Mucosa of rectum (tissue), 2 donors: Measurements from ENCODE around the gene GNG14.
A peak's percentile ranks its signal among the peaks of the same experiment; 100 is the strongest.

Experiments used
- H3K27ac ChIP-seq, 2 donors: one replicate each; pipeline ENCODE4 v1.7.0; 2013; ENCODE audit warnings: inconsistent platforms in 2 of 2, low read depth in 2 of 2, low read length in 2 of 2
- H3K27me3 ChIP-seq, 2 donors: one replicate each; pipeline ENCODE4 v1.7.0; 2013; ENCODE audit warnings: low read length in 2 of 2; ENCODE audit not compliant: control insufficient read depth in 2 of 2, insufficient read depth in 2 of 2
- H3K36me3 ChIP-seq, 2 donors: one replicate each; pipeline ENCODE4 v1.7.0; 2013; ENCODE audit warnings: low read length in 2 of 2; ENCODE audit not compliant: control insufficient read depth in 2 of 2, insufficient read depth in 2 of 2
- H3K4me1 ChIP-seq, 2 donors: one replicate each; pipeline ENCODE4 v1.7.0; 2013; ENCODE audit warnings: low read length in 2 of 2, mild to moderate bottlenecking in 1 of 2; ENCODE audit not compliant: control insufficient read depth in 2 of 2, insufficient read depth in 2 of 2
- H3K4me3 ChIP-seq, 2 donors: one replicate each; pipeline ENCODE4 v1.7.0; 2013; ENCODE audit warnings: low read length in 2 of 2
- H3K9ac ChIP-seq, 2 donors: one replicate each; pipeline ENCODE4 v1.7.0; 2013; ENCODE audit warnings: low read length in 2 of 2, low read depth in 1 of 2, mild to moderate bottlenecking in 1 of 2
- H3K9me3 ChIP-seq, 2 donors: one replicate each; pipeline ENCODE4 v1.7.0; 2013; ENCODE audit warnings: low read length in 2 of 2; ENCODE audit not compliant: control insufficient read depth in 2 of 2
- donor health status: healthy.
- donor health status: Normal muscosa, but diverticular disease.

GNG14 gene

GRCh38 chr19:12733369-12734214, 45.8 kb downstream of the GNG14 start:
- peak overlapping the region; percentile 91 to 94 for H3K4me3 ChIP-seq
- H3K27me3 ChIP-seq = no peaks in the 10 kb centered on the region
- peak overlapping the region; percentile 94 to 97 for H3K9ac ChIP-seq
- peaks cover 28 to 29% of the 10 kb centered on the region in 2 donors for H3K4me1 ChIP-seq
- peak overlapping the region; percentile 93 to 94 for H3K27ac ChIP-seq
- H3K36me3 ChIP-seq = peaks cover 25 to 34% of the 10 kb centered on the region in 2 donors
- no peaks in the 10 kb centered on the region for H3K9me3 ChIP-seq

GRCh38 chr19:12736995-12737834, 49.4 kb downstream of the GNG14 start, which contains the start of gene GET3:
GET3 (plus strand) TSS chr19:12737497; CDS start chr19:12737506, 9 bp downstream.
- peak within 1 kb of the TSS; percentile 68 to 79 for H3K27ac ChIP-seq
- no peaks in the 10 kb centered on the region for H3K9me3 ChIP-seq

GRCh38 chr19:12737835-12738351, 50.1 kb downstream of the GNG14 start:
- Histone ChIP-seq H3K4me1 (peaks cover 21 to 22% of the 10 kb centered on the region in 2 donors), H3K4me3 (peak overlapping the region; percentile 93 to 99), H3K27me3 (no peaks in the 10 kb centered on the region), H3K36me3 (peaks cover 0 to 6% of the 10 kb centered on the region in 2 donors), H3K27ac (no peak overlapping the region), H3K9me3 (no peaks in the 10 kb centered on the region), H3K9ac (peak overlapping the region; percentile 73 to 85)

More at GRCh38 chr19:12736995-12737834, 49.4 kb downstream of the GNG14 start, which contains the start of gene GET3:
- H3K36me3 ChIP-seq = peaks cover 0 to 7% of the 10 kb centered on the region in 2 donors
- H3K4me1 ChIP-seq = peaks cover 26% of the 10 kb centered on the region in 2 donors
- peak within 1 kb of the TSS; percentile 73 to 85 for H3K9ac ChIP-seq
- H3K4me3 ChIP-seq = peak within 1 kb of the TSS; percentile 93 to 99
- H3K27me3 ChIP-seq = no peaks in the 10 kb centered on the region
